ENCODE measurements around the gene ATP11A.

- TF ChIP-seq POLR2A (IDR thresholded peaks at IDR 0.05): no peak
- TF ChIP-seq CTCF (IDR thresholded peaks at IDR 0.05): no peak
Observed at GRCh38 chr13:112859128-112859816, 169.4 kb downstream of the ATP11A start.
